ENCODE measurements around the gene USP7. TPM values are rescaled to one million over a fixed set of nuclear protein-coding genes. Genes with fewer than 3 reads are reported as not detected.

The USP7 gene
- total and polyA plus RNA-seq, 12 donors, result 22.2 to 84.8 (median 65.7) TPM

DNA sequence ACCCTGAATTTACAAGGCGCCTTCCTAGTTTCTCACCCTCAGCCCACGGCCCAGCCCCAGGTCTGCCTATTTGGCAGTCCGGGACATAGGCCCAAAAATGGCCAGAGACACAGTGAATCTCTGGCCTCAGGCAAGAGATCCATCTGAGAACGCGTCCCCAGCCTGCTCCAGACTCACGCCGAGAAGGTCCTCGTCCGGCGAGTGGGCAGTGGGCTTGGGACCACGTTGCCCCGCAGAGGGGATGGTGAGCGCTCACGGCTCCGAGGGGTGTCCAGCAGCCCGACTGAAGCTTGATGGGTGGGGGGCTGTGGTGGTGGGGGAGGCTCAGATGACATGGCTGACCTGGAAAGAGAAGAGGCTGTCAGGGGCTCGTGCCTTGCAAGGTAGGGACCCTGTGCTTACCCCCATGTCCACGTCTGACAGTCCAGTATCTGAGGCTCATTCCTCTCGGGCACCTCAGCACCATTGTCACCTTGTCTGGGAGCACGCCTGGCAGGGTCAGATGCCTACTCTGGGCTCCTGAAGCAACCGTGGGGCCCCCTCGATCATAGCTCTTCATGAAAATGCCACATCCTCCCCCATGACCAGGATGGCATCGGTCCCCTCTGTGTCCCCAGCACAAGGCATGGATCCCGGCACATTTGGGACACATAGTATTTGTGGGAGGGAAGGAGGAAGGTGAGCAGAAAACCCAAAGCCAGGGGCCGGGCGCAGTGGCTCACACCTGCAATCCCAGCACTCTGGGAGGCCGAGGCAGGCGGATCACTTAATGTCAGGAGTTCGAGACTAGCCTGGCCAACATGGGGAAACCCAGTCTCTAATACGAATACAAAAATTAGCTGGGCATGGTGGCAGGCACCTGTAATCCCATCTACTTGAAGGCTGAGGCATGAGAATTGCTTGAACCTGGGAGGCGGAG is 104.5 kb downstream of the USP7 start:
- H3K9me3 ChIP-seq, result no peaks in the 10 kb centered on the region

DNA sequence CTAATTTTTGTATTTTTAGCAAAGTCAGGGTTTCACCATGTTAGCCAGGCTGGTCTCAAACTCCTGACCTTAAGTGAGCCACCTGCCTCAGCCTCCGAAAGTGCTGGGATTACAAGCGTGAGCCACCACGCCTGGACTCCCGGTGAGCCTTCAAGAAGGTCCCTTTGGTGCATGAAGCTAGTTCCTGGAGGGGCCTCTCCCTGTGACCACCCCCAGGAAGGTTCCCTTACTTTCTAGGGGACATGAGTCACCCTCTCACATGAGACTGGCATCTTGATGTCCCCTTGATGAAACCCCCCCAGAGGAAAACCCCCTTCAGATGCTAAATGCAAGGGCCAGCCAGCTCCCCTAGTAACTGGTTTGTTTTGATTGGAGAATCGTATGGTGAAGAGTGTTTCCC is 107.7 kb downstream of the USP7 start:
- no peaks in the 10 kb centered on the region for H3K27me3 ChIP-seq
- DNase-seq, result no peak

More for the DNA sequence above, 104.5 kb downstream of the USP7 start:
- Histone ChIP-seq H3K4me1 (peaks cover 10 to 76% (median 39%) of the 10 kb centered on the region in 9 donors), H3K4me3 (no peak overlapping the region), H3K27me3 (no peaks in the 10 kb centered on the region), H3K36me3 (peaks cover 0 to 48% (median 5%) of the 10 kb centered on the region in 9 donors), H3K27ac (peak overlapping the region in 6 of 10 donors; percentile 43 to 96 (median 81))
- TF ChIP-seq, protein P1, sequence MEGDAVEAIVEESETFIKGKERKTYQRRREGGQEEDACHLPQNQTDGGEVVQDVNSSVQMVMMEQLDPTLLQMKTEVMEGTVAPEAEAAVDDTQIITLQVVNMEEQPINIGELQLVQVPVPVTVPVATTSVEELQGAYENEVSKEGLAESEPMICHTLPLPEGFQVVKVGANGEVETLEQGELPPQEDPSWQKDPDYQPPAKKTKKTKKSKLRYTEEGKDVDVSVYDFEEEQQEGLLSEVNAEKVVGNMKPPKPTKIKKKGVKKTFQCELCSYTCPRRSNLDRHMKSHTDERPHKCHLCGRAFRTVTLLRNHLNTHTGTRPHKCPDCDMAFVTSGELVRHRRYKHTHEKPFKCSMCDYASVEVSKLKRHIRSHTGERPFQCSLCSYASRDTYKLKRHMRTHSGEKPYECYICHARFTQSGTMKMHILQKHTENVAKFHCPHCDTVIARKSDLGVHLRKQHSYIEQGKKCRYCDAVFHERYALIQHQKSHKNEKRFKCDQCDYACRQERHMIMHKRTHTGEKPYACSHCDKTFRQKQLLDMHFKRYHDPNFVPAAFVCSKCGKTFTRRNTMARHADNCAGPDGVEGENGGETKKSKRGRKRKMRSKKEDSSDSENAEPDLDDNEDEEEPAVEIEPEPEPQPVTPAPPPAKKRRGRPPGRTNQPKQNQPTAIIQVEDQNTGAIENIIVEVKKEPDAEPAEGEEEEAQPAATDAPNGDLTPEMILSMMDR (IDR thresholded peaks at IDR 0.05), result no peak
- intact Hi-C loops (cut with DNase I), result no loop called here
- ATAC-seq, result no peak
- WGBS, 2 donors, result 90 to 91% methylated on average over 31 of the region's 31 CpGs
- no peak for DNase-seq

DNA sequence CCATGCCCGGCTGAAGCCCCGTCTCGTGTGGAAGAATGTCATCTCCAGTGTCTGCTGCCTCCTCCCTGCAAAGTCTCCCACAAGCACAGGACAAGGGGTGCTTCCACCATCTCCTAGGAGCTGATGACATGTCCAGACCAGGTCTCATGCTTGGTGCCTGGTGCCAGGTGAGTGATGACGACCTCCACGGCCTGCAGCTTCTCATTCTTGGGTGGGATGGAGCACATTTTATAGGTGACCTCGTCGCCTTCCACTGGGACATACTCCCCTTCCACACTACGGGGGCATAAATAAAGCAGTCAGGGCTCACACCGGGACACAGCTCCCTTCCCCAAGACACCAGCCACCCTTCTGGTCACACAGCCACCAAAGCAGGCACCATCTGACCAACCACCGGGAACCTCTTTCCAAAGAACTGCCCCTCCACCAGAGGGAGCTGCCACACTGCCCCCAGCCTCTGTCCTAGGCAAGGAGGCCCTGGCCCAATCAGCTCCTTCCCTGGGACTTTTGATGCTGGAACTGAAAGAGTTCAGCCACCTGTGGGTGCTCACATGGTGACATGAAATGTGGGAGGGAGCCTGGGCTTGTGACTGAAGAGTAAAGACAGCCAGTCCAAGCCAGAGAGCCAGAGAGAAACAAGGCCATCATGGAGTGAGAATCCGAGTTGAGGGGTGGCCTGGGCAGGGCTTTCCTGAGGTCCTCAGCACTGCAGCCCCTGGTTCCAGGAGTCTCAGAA is 108.5 kb downstream of the USP7 start:
- ATAC-seq (no peak), DNase-seq (no peak)
- TF ChIP-seq, protein P1 (IDR thresholded peaks at IDR 0.05), result no peak
- Histone ChIP-seq H3K36me3 (peaks cover 0 to 84% (median 6%) of the 10 kb centered on the region in 9 donors), H3K27me3 (no peaks in the 10 kb centered on the region), H3K27ac (peak overlapping the region in 6 of 10 donors; percentile 22 to 79 (median 52)), H3K4me3 (no peak overlapping the region), H3K9me3 (no peaks in the 10 kb centered on the region), H3K4me1 (peaks cover 3 to 72% (median 30%) of the 10 kb centered on the region in 9 donors)
- WGBS, 2 donors, result 84% methylated on average over 11 of the region's 11 CpGs
- intact Hi-C loops (cut with DNase I), result no loop called here

More for the DNA sequence above, 107.7 kb downstream of the USP7 start:
- intact Hi-C loops (cut with DNase I), result no loop called here
- H3K9me3 ChIP-seq, result no peaks in the 10 kb centered on the region
- H3K36me3 ChIP-seq, result peaks cover 0 to 79% (median 6%) of the 10 kb centered on the region in 9 donors
- H3K27ac ChIP-seq, result peak overlapping the region in 7 of 10 donors; percentile 22 to 64 (median 56)
- no peak overlapping the region for H3K4me3 ChIP-seq
- TF ChIP-seq, protein P1 (IDR thresholded peaks at IDR 0.05), result no peak
- ATAC-seq, result no peak
- peaks cover 0 to 72% (median 33%) of the 10 kb centered on the region in 9 donors for H3K4me1 ChIP-seq
- WGBS, 2 donors, result 51 to 71% methylated on average over 5 of the region's 5 CpGs

DNA sequence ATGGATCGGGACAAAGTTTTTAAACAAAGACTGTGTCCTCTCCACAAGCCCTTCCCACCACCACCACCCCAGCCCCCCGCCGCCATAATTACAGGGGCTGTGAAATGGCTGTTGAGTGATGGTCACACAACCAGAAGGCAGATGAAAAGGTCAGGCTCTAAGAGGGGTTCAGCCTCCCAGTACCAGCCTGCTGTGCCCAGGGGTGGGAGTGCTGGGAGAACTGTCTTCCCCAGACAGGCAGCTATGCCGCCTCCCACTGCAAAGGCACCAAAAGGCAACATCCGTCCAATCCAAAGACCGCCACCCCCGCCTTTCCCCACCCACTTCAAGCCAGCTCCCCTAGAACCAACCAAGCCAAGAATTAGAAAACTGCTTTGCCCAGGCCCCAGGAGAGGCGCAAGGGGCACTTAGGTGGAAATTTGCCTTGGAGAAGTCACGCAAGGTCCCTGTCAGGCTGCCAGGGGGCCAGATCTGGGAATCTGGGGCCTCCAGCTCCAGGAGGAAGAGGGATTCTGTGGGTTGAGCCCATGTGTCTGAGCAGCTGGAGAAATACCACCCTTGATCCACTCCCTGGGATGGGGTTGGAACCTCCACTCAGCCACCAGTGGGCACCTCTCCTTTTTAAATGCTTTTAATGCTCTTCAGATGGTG is 109.3 kb downstream of the USP7 start:
- no peak overlapping the region for H3K4me3 ChIP-seq
- intact Hi-C loops (cut with DNase I), result no loop called here
- DNase-seq, result no peak
- H3K27me3 ChIP-seq, result no peaks in the 10 kb centered on the region
- ATAC-seq, result no peak
- peaks cover 0 to 92% (median 13%) of the 10 kb centered on the region in 9 donors for H3K36me3 ChIP-seq
- WGBS, 2 donors, result 92 to 93% methylated on average over 9 of the region's 9 CpGs
- TF ChIP-seq, protein P1 (IDR thresholded peaks at IDR 0.05), result no peak
- H3K9me3 ChIP-seq, result no peaks in the 10 kb centered on the region
- peaks cover 4 to 73% (median 33%) of the 10 kb centered on the region in 9 donors for H3K4me1 ChIP-seq
- H3K27ac ChIP-seq, result peak overlapping the region in 6 of 10 donors; percentile 19 to 79 (median 56)
